Progenitor cell of endocrine pancreas (in vitro differentiated cells): ENCODE data around the gene LRMDA. TPM values are rescaled to one million over a fixed set of nuclear protein-coding genes. Genes with fewer than 3 reads are reported as not detected.

Experiments
- DNase-seq: peaks from one replicate; pipeline ENCODE4 v3.0.0; 2021; ENCODE audit warnings: low spot score; ENCODE audit not compliant: unreplicated experiment
- H3K27ac Mint-ChIP-seq: 2 replicates; pipeline ENCODE4 v1.8.0; 2021; ENCODE audit warnings: mild to moderate bottlenecking, moderate library complexity, mixed read lengths
- H3K27me3 Mint-ChIP-seq: 2 replicates; pipeline ENCODE4 v1.8.0; 2021; ENCODE audit warnings: mixed read lengths
- H3K36me3 Mint-ChIP-seq: 2 replicates; pipeline ENCODE4 v1.8.0; 2022; ENCODE audit warnings: mixed read lengths; ENCODE audit not compliant: insufficient read depth
- H3K4me1 Mint-ChIP-seq: 2 replicates; pipeline ENCODE4 v1.8.0; 2021; ENCODE audit warnings: low read depth, mixed read lengths
- H3K4me3 Mint-ChIP-seq: 2 replicates; pipeline ENCODE4 v1.8.0; 2021; ENCODE audit warnings: low read depth, mild to moderate bottlenecking, moderate library complexity, mixed read lengths
- H3K9me3 Mint-ChIP-seq: 2 replicates; pipeline ENCODE4 v1.8.0; 2021; ENCODE audit warnings: low read depth, mixed read lengths
- total RNA-seq: library from RNA; stranded (reverse); gene quantifications from 2 replicates; pipeline ENCODE4 v1.2.1, GENCODE V29; 2021
- TF ChIP-seq, protein P1 (sequence below): fragments of 200-600 bp; sonication (generic); IDR thresholded peaks from one replicate; pipeline ENCODE4 v1.5.0; 2021; ENCODE audit warnings: antibody characterized with exemption, mild to moderate bottlenecking; ENCODE audit not compliant: unreplicated experiment

LRMDA gene
- total RNA-seq, 1 donor from 2014 or later = 6.5 TPM

DNA sequence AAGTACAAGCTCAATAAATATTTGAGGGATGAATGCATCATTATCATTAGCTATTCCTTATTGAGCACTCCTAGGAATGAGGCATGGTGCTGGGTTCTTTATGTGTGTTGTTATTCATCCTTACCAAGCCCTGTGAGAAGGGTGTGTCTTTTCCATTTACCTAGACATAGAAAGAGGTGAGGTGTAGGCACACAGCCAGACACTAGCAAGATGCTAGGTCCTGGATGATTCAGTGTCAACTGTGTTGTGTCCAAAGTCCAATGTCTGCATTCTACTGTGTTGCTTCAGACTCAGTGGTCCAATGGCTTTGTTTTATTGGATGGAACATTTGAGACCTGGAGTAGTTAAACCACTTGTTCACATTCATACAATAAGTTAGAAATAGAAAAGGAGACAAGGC, 605.5 kb downstream of the LRMDA start:
- peaks cover 4% of the 10 kb centered on the region for H3K27me3 Mint-ChIP-seq
- H3K27ac Mint-ChIP-seq = no peak overlapping the region
- H3K9me3 Mint-ChIP-seq = peaks cover 6% of the 10 kb centered on the region
- TF ChIP-seq, protein P1, sequence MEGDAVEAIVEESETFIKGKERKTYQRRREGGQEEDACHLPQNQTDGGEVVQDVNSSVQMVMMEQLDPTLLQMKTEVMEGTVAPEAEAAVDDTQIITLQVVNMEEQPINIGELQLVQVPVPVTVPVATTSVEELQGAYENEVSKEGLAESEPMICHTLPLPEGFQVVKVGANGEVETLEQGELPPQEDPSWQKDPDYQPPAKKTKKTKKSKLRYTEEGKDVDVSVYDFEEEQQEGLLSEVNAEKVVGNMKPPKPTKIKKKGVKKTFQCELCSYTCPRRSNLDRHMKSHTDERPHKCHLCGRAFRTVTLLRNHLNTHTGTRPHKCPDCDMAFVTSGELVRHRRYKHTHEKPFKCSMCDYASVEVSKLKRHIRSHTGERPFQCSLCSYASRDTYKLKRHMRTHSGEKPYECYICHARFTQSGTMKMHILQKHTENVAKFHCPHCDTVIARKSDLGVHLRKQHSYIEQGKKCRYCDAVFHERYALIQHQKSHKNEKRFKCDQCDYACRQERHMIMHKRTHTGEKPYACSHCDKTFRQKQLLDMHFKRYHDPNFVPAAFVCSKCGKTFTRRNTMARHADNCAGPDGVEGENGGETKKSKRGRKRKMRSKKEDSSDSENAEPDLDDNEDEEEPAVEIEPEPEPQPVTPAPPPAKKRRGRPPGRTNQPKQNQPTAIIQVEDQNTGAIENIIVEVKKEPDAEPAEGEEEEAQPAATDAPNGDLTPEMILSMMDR = no peak
- peaks cover 36% of the 10 kb centered on the region for H3K4me1 Mint-ChIP-seq
- DNase-seq = no peak
- H3K36me3 Mint-ChIP-seq = peaks cover 5% of the 10 kb centered on the region
- no peak overlapping the region for H3K4me3 Mint-ChIP-seq

DNA sequence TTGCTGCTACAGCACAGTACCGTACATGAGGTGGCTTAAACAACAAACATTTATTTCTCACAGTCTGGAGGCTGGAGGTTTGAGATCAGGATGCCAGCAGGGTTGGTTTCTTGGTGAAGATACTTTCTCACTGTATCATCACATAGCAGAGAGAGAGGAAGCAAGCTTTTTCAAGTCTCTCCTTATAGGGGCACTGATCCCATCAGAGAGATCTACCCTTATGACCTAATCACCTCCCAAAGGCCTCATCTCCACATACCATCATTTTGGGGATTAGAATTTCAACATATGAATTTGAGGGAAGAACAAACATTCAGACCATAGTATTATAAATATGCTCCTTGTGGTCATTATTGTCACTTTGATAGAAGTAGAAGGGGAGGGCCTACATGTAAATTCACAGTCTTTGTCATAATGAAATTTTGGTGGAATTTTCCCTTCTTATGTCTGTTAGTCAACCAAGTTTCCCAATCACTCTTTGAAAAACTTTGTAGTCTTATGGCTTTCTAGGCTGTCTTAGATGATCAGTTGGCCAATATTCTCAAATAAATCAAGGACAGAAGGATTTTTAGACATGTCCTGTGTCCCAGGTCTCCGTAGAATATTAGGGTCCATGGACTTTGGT, 606.2 kb downstream of the LRMDA start:
- Mint-ChIP-seq H3K9me3 (peaks cover 6% of the 10 kb centered on the region), H3K4me1 (peaks cover 36% of the 10 kb centered on the region), H3K36me3 (peaks cover 5% of the 10 kb centered on the region), H3K27ac (no peak overlapping the region), H3K4me3 (no peak overlapping the region), H3K27me3 (peaks cover 6% of the 10 kb centered on the region)
- no peak for DNase-seq
- TF ChIP-seq, protein P1 = no peak

DNA sequence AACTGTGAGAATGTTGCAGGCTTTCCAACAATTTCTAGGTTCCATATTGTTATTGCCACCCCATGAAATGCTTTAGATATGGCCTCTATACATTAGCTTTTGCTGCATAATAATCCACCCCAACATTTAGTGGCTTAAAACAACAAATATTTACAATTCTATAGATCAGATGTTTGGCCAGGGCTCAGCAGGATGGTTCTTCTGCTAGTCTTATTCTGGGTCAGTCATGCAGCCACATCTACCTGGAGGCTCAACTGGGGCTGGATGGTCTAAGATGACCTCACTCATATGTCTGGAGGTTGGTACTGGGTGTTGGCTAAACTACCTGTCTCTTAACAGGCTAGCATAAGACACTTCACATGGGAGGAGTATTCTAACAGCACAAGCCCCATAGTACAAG, 607.3 kb downstream of the LRMDA start:
- DNase-seq = no peak
- peaks cover 5% of the 10 kb centered on the region for H3K36me3 Mint-ChIP-seq
- H3K4me3 Mint-ChIP-seq = no peak overlapping the region
- H3K9me3 Mint-ChIP-seq = peaks cover 6% of the 10 kb centered on the region
- H3K27me3 Mint-ChIP-seq = peaks cover 6% of the 10 kb centered on the region
- H3K4me1 Mint-ChIP-seq = peaks cover 28% of the 10 kb centered on the region
- TF ChIP-seq, protein P1 = no peak
- H3K27ac Mint-ChIP-seq = no peak overlapping the region

DNA sequence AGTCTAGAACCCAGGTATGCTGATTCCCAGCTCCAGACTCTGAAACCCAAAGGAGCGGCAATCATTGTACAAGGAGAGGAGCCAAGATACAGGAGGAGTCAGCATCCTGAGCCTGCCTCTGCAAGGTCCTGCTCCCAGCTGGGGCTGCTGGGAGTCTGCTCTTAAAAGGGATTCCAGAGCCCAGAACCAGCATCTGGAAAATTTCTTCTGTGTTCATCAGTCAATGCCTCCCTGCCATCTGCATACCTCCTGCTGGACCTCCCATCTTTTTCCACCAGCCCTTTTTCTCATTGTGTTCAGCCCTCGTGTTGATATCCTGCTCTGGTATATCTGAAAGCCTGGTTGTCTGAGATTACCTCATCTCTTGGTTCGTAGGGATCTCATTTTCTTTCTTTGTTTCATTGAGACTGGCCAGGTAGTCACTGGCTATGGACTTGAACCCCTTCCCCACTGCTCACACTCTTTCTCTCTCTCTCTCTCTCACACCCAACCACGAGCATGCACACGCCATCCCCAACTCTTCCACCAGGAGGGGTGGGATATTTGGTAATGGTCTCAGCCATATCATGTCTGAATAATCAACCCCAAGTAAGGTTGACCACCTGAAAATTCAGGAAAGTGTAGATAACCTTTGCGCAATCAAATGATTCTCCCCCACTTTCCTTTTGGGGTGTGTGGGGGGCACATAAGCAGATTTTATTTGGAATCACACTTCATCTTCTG, 608.8 kb downstream of the LRMDA start:
- Mint-ChIP-seq H3K27ac (no peak overlapping the region), H3K4me1 (peaks cover 13% of the 10 kb centered on the region), H3K27me3 (peaks cover 16% of the 10 kb centered on the region), H3K4me3 (no peak overlapping the region), H3K36me3 (peaks cover 5% of the 10 kb centered on the region), H3K9me3 (peaks cover 6% of the 10 kb centered on the region)
- DNase-seq = no peak
- TF ChIP-seq, protein P1 = no peak

DNA sequence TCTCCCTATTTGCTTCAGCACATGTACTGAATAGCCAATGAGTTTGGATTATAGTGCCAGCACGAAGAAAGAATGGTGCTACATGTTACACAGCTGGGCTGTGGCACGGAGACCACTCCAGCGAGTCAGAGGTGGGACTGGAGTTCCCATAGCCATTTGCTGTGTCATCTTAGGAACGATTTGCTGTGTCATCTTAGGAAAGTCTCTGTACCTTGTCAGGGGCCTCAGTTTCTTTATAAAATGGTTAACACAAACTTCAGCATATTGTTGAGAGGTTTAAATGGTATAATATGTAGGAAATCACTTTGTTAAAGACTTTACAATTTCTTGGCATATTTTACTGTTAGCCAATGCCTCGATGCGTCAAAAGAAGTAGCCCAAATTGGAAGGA, 609.4 kb downstream of the LRMDA start:
- Mint-ChIP-seq H3K9me3 (peaks cover 6% of the 10 kb centered on the region), H3K4me3 (no peak overlapping the region), H3K36me3 (peaks cover 5% of the 10 kb centered on the region), H3K4me1 (peaks cover 8% of the 10 kb centered on the region), H3K27ac (no peak overlapping the region), H3K27me3 (peaks cover 21% of the 10 kb centered on the region)
- no peak for DNase-seq
- TF ChIP-seq, protein P1 = no peak
